Fibroblast of the aortic adventitia (primary cell): ENCODE data around the gene SEPTIN8. TPM values are rescaled to one million over a fixed set of nuclear protein-coding genes. Genes with fewer than 3 reads are reported as not detected.

ENCODE experiments used
- DNase-seq: peaks from one replicate; pipeline ENCODE4 v3.0.0-alpha.2; 2010; ENCODE audit warnings: low read depth
- H3K4me3 ChIP-seq: 2 replicates; pipeline ENCODE4 v1.5.1; 2011; ENCODE audit warnings: low read depth, mild to moderate bottlenecking, control low read depth, low read length, moderate library complexity
- total RNA-seq: library from RNA; depleted of rRNA; stranded (reverse); fragments of >200 nt; gene quantifications from 2 replicates; pipeline ENCODE4 v1.2.3, GENCODE V29; 2012; ENCODE audit warnings: low replicate concordance
- TF ChIP-seq, protein P1 (sequence below): IDR thresholded peaks from 2 replicates; pipeline ENCODE4 v1.5.1; 2011; ENCODE audit warnings: mild to moderate bottlenecking, low read length, control low read depth, inconsistent platforms; ENCODE audit not compliant: insufficient read depth

SEPTIN8 gene
- total RNA-seq, 1 donor: 43.0 TPM

DNA sequence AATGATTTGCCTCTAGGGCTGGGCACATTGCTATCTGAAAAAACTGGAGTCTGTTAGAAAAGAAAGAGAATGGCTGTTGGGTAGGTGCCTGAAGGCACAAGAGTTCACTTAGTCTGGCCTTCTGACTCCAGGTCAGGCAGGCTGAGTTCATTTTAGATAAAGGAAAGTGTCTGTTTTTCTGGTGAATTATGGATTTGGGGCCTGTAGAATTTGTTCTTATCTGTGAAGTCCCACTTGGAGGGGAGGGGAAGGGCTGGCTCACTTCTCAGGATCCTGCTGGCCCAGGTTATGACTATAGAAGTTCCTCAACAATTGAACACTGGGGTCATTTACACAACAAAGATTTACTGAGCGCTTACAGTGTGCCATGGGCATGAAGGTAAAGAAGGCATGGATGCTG lies 11.5 kb upstream of the SEPTIN8 start:
- TF ChIP-seq, protein P1, sequence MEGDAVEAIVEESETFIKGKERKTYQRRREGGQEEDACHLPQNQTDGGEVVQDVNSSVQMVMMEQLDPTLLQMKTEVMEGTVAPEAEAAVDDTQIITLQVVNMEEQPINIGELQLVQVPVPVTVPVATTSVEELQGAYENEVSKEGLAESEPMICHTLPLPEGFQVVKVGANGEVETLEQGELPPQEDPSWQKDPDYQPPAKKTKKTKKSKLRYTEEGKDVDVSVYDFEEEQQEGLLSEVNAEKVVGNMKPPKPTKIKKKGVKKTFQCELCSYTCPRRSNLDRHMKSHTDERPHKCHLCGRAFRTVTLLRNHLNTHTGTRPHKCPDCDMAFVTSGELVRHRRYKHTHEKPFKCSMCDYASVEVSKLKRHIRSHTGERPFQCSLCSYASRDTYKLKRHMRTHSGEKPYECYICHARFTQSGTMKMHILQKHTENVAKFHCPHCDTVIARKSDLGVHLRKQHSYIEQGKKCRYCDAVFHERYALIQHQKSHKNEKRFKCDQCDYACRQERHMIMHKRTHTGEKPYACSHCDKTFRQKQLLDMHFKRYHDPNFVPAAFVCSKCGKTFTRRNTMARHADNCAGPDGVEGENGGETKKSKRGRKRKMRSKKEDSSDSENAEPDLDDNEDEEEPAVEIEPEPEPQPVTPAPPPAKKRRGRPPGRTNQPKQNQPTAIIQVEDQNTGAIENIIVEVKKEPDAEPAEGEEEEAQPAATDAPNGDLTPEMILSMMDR: no peak
- no peak for DNase-seq
- no peak overlapping the region for H3K4me3 ChIP-seq

DNA sequence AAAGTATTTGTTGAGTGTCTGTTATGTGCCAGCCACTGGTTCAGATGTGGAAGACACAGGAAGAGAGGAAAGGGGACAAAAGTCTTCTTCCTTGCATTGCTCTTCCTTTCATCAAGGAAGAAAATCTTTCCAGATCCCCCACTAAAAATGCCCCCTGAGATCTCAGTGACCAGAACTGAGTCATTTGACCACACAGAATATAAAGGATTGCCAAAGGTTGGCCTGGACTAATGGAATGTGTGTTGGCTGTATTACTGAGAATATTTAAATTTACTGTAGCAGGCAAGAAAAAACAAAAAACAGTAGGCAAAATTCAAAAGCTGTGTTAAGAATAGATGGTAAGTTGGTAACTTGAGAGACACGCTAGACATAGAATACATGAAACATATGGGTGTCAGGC lies 10.0 kb upstream of the SEPTIN8 start:
- DNase-seq: peak; percentile 71
- H3K4me3 ChIP-seq: no peak overlapping the region
- TF ChIP-seq, protein P1: no peak

DNA sequence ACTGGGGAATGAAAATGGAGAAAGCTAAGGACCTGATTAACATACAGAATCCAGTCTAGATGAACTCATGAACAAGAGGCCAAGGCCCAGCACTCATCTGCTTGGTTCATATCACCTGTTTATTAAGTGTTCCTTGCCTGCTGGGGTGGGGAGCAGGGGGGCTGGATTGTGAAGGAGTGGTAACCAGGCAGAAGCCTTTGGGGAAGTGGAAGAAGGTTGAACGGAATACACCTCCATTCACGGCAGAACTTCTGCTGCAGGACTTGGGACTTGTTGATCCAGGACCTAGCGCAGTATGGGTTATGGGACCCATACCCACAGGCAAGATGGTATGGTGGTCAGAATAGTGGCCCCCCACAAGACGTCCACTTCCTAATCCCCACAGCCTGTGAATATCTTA lies 8.8 kb upstream of the SEPTIN8 start:
- H3K4me3 ChIP-seq: no peak overlapping the region
- no peak for DNase-seq
- TF ChIP-seq, protein P1: no peak

DNA sequence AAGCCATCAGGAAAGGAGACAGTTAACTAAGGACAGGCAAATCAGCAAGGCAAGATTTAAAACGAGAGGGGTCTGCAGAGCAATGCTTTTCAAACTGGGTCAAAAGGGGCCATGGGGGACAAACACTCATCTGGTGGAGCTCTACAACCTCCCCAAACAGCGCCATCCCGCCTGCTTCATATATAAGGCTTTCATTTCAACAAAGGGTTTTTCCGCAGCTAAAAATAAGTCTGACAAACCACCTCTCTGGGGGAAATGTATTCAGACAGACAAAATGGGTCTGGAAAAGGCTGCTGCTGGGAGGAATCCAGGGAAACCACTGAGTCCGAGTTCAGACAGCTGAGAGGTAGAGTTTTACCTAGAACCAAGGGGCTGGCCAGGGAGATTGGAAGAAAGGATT lies 8.3 kb upstream of the SEPTIN8 start:
- no peak for DNase-seq
- H3K4me3 ChIP-seq: no peak overlapping the region
- TF ChIP-seq, protein P1: no peak

DNA sequence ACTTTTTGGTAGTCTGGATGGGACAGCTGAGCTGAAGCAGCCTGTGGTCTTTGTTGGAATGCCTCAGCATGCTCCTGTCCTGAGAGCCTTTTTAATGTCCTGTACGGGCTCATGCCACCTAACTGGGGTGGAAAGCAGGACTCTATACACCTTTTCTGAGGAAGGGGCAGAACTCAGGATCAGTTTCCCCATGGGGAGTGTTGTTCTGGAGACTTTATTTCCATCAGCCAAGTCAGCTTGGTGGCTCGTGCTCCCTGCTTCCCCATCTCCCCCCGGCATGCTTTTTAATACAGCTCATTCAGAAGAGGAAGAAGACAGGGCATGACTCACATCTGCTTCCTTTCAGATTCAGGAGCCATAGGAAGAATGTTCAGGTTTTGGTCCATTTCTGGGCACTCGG lies 5.1 kb upstream of the SEPTIN8 start:
- TF ChIP-seq, protein P1: no peak
- DNase-seq: peak; percentile 38
- no peak overlapping the region for H3K4me3 ChIP-seq

DNA sequence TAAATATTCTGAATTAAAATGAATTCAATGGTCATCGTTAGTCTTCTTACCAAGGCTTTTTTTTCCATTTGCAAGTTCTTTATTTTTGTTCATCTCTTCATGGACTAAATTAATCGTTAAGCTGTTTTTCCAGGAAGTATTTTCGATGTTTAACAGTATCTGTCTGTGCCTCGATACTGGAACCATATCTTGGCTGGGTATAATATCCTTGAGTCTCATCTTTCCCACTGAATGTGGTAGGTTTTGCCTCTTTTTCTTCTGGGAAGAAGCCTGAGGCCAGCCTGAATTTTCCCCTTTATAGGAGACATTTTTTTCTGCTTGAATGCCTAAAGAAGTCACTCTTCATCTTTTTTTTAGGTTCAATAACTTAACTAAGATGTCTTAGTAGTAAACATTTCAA lies 4.0 kb upstream of the SEPTIN8 start:
- TF ChIP-seq, protein P1: no peak
- DNase-seq: no peak
- no peak overlapping the region for H3K4me3 ChIP-seq

DNA sequence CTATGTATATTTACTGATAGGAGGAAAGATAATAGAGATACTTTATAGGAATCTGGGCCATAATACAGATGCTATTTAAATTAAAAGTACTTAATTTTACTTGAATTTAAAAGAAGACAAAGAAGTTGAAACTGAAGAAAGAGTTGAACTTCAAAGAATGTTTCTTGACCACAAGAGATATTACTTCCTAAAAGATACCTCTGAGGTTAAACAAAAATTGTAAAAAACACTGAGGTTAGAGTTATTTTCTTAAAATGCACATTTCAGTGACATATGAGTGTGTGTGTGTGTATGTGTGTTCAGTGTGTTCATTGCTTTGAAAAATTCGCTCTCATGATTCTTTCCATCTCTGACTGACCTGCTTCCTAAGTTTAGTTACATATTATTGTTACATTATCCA lies 3.5 kb upstream of the SEPTIN8 start:
- H3K4me3 ChIP-seq: no peak overlapping the region
- no peak for DNase-seq
- TF ChIP-seq, protein P1: no peak
